Activated T-cell treated with anti-CD3 and anti-CD28 coated beads for 1 hour (primary cell): ENCODE data around the gene ITGA1.
"Not testable (repeated sequence)": the region's sequence is repeated elsewhere in the genome, so short reads cannot be mapped to it uniquely, and the experiment has no call there.

Experiments
- DNase-seq: peaks from one replicate; pipeline ENCODE4 v3.0.0-alpha.2; 2020; ENCODE audit warnings: low read depth

The ITGA1 gene

GRCh38 chr5:52831786-52832511 lies 44.2 kb downstream of the ITGA1 start:
- DNase-seq, result no peak

GRCh38 chr5:52834320-52834719 lies 46.6 kb downstream of the ITGA1 start:
- no peak for DNase-seq

GRCh38 chr5:52837068-52837467 lies 49.4 kb downstream of the ITGA1 start:
- no peak for DNase-seq

GRCh38 chr5:52837591-52838001 lies 49.9 kb downstream of the ITGA1 start:
- no peak for DNase-seq

GRCh38 chr5:52838326-52839015 lies 50.8 kb downstream of the ITGA1 start:
- no peak for DNase-seq

- DNase-seq, result no peak
These were observed 51.6 kb downstream of the ITGA1 start for GRCh38 chr5:52839285-52839684.

GRCh38 chr5:52840277-52841050 lies 52.7 kb downstream of the ITGA1 start:
- DNase-seq, result no peak

GRCh38 chr5:52841114-52841513 lies 53.4 kb downstream of the ITGA1 start:
- no peak for DNase-seq

GRCh38 chr5:52842111-52842510 lies 54.4 kb downstream of the ITGA1 start:
- DNase-seq, result no peak

- DNase-seq, result no peak
These were observed 57.2 kb downstream of the ITGA1 start for GRCh38 chr5:52844885-52845284.

- no peak for DNase-seq
These were observed 58.6 kb downstream of the ITGA1 start for GRCh38 chr5:52846182-52846842.

- not testable (repeated sequence) for DNase-seq
These were observed 61.0 kb downstream of the ITGA1 start for GRCh38 chr5:52848688-52849087.

- DNase-seq, result no peak
These were observed 61.8 kb downstream of the ITGA1 start for GRCh38 chr5:52849544-52849943.

- no peak for DNase-seq
These were observed 65.9 kb downstream of the ITGA1 start for GRCh38 chr5:52853650-52854049.

- DNase-seq, result no peak
These were observed 66.6 kb downstream of the ITGA1 start for GRCh38 chr5:52854301-52854700.

- no peak for DNase-seq
These were observed 67.2 kb downstream of the ITGA1 start for GRCh38 chr5:52854949-52855348.

GRCh38 chr5:52856564-52856963 lies 68.8 kb downstream of the ITGA1 start:
- DNase-seq, result no peak

GRCh38 chr5:52859628-52860027 lies 71.9 kb downstream of the ITGA1 start:
- DNase-seq, result no peak

GRCh38 chr5:52861368-52861767 lies 73.7 kb downstream of the ITGA1 start:
- DNase-seq, result no peak

- DNase-seq, result no peak
These were observed 76.1 kb downstream of the ITGA1 start for GRCh38 chr5:52863715-52864290.

- no peak for DNase-seq
These were observed 76.7 kb downstream of the ITGA1 start for GRCh38 chr5:52864371-52864770.

GRCh38 chr5:52864884-52865283 lies 77.2 kb downstream of the ITGA1 start:
- DNase-seq, result no peak
